GM23338 (cell line): ENCODE measurements around the gene FHDC1. TPM values are rescaled to one million over a fixed set of nuclear protein-coding genes. Genes with fewer than 3 reads are reported as not detected.

Source experiments
- ATAC-seq: fragments of 200-7000 bp; cut with Tn5 transposase; 3 replicates; pipeline ENCODE4 v1.9.1; 2020
- DNase-seq: peaks from one replicate; pipeline ENCODE4 v3.0.0-alpha.2; 2015; ENCODE audit warnings: low spot score
- H2AFZ ChIP-seq: fragments of 200-600 bp; sonication (generic); 2 replicates; pipeline ENCODE4 v1.8.0; 2016; ENCODE audit warnings: antibody characterized with exemption, mild to moderate bottlenecking, moderate library complexity
- H3F3A ChIP-seq: fragments of 200-600 bp; sonication (generic); replicated peaks from 2 replicates; pipeline ENCODE4 v1.8.0; 2017; ENCODE audit warnings: antibody characterized with exemption, mixed run types, low read depth
- H3K27ac ChIP-seq: fragments of 200-600 bp; sonication (generic); 2 replicates; pipeline ENCODE4 v1.6.1; 2016; ENCODE audit warnings: low read depth
- H3K27me3 ChIP-seq: fragments of 200-600 bp; sonication (generic); 2 replicates; pipeline ENCODE4 v1.8.0; 2016; ENCODE audit warnings: mild to moderate bottlenecking, mixed run types, moderate library complexity; ENCODE audit not compliant: insufficient read depth
- H3K36me3 ChIP-seq: fragments of 200-600 bp; sonication (generic); 2 replicates; pipeline ENCODE4 v1.8.0; 2016; ENCODE audit warnings: mild to moderate bottlenecking; ENCODE audit not compliant: insufficient read depth
- H3K4me1 ChIP-seq: fragments of 200-600 bp; sonication (generic); 2 replicates; pipeline ENCODE4 v1.8.0; 2016; ENCODE audit warnings: mild to moderate bottlenecking, moderate library complexity; ENCODE audit not compliant: insufficient read depth
- H3K4me2 ChIP-seq: fragments of 200-600 bp; sonication (generic); 2 replicates; pipeline ENCODE4 v1.7.1; 2017; ENCODE audit warnings: mixed run types
- H3K4me3 ChIP-seq: fragments of 200-600 bp; sonication (generic); 2 replicates; pipeline ENCODE4 v1.6.1; 2016; ENCODE audit warnings: mixed run types
- H3K79me2 ChIP-seq: fragments of 200-600 bp; sonication (generic); replicated peaks from 2 replicates; pipeline ENCODE4 v1.8.0; 2017; ENCODE audit warnings: mild to moderate bottlenecking; ENCODE audit not compliant: insufficient read depth
- H3K9me2 ChIP-seq: fragments of 200-600 bp; sonication (generic); 2 replicates; pipeline ENCODE4 v1.8.0; 2017; ENCODE audit not compliant: insufficient read depth
- H4K20me1 ChIP-seq: fragments of 200-600 bp; sonication (generic); replicated peaks from 2 replicates; pipeline ENCODE4 v1.8.0; 2017; ENCODE audit warnings: mild to moderate bottlenecking; ENCODE audit not compliant: insufficient read depth
- H3K27ac Mint-ChIP-seq: 2 replicates; pipeline ENCODE4 v1.8.0; 2020; ENCODE audit warnings: inconsistent platforms, mild to moderate bottlenecking, moderate library complexity, mixed read lengths
- H3K27me3 Mint-ChIP-seq: 3 replicates; pipeline ENCODE4 v1.8.0; 2022; ENCODE audit warnings: low read depth, mild to moderate bottlenecking, moderate library complexity, mixed read lengths, inconsistent platforms; ENCODE audit not compliant: insufficient read depth, poor library complexity
- H3K36me3 Mint-ChIP-seq: 3 replicates; pipeline ENCODE4 v1.8.0; 2021; ENCODE audit warnings: low read depth, mild to moderate bottlenecking, inconsistent platforms, moderate library complexity, mixed read lengths
- H3K4me1 Mint-ChIP-seq: 3 replicates; pipeline ENCODE4 v1.8.0; 2020; ENCODE audit warnings: mild to moderate bottlenecking, inconsistent platforms, mixed read lengths
- H3K4me3 Mint-ChIP-seq: 3 replicates; pipeline ENCODE4 v1.8.0; 2021; ENCODE audit warnings: moderate library complexity, mild to moderate bottlenecking, inconsistent platforms, mixed read lengths
- H3K9me3 Mint-ChIP-seq: 3 replicates; pipeline ENCODE4 v1.8.0; 2020; ENCODE audit warnings: moderate library complexity, mild to moderate bottlenecking, inconsistent platforms, mixed read lengths
- CREB1 ChIP-seq: fragments of 250-450 bp; sonication (Bioruptor Pico); IDR thresholded peaks from 2 replicates; pipeline ENCODE4 v1.5.0; 2020; ENCODE audit warnings: low read depth, mild to moderate bottlenecking, moderate library complexity
- CTCF ChIP-seq, 2 experiments: fragments of 200-600 bp in 1 of 2; sonication (generic) in 1 of 2; conservative IDR thresholded peaks; 2 replicates each; pipeline versions ENCODE4 v1.5.1 to v1.6.1; 2016 to 2017; ENCODE audit warnings: antibody characterized with exemption in 2 of 2, low read depth in 2 of 2, mild to moderate bottlenecking in 2 of 2, moderate library complexity in 1 of 2
- EZH2 ChIP-seq: fragments of 200-600 bp; sonication (generic); IDR thresholded peaks from one replicate; pipeline ENCODE4 v1.8.0; 2017; ENCODE audit warnings: antibody characterized with exemption, mild to moderate bottlenecking, low read depth; ENCODE audit not compliant: unreplicated experiment
- EZH2phosphoT487 ChIP-seq: fragments of 200-600 bp; sonication (generic); IDR thresholded peaks from one replicate; pipeline ENCODE4 v1.8.1; 2018; ENCODE audit warnings: antibody characterized with exemption; ENCODE audit not compliant: unreplicated experiment
- POLR2AphosphoS5 ChIP-seq: IDR thresholded peaks from 2 replicates; pipeline ENCODE4 v1.6.1; 2016; ENCODE audit warnings: antibody characterized with exemption, low read depth
- REST ChIP-seq: IDR thresholded peaks from one replicate; pipeline ENCODE4 v1.6.1; 2018; ENCODE audit warnings: antibody characterized with exemption; ENCODE audit not compliant: unreplicated experiment
- STAT1 ChIP-seq: IDR thresholded peaks from one replicate; pipeline ENCODE4 v1.6.1; 2016; ENCODE audit warnings: antibody characterized with exemption; ENCODE audit not compliant: unreplicated experiment
- ZNF114 ChIP-seq: fragments of 250-450 bp; sonication (Bioruptor Pico); IDR thresholded peaks from 2 replicates; pipeline ENCODE4 v1.5.0; 2020; ENCODE audit warnings: mild to moderate bottlenecking, moderate library complexity
- ZNF331 ChIP-seq: fragments of 250-450 bp; sonication (Bioruptor Pico); IDR thresholded peaks from 2 replicates; pipeline ENCODE4 v1.5.0; 2020; ENCODE audit warnings: low read depth, mild to moderate bottlenecking, moderate library complexity
- polyA plus RNA-seq: library from polyadenylated mRNA; unstranded; fragments of >200 nt; fragmentation: Nextera tagmentation; extraction: Ambion mirVana; gene quantifications from 2 replicates; pipeline ENCODE4 v1.2.1, GENCODE V29; 2016
- total RNA-seq: library from RNA; depleted of rRNA; stranded (reverse); fragments of >200 nt; shearing (Covaris generic); gene quantifications from 2 replicates; pipeline ENCODE4 v1.2.3, GENCODE V29; 2014

Gene FHDC1
- total and polyA plus RNA-seq, 2 experiments from 2014 or later = 9.5 to 22.8 TPM

- TF ChIP-seq ZNF114 (CRISPR knock-in tag) (no peak), CREB1 (no peak)
Measured at GRCh38 chr4:152976212-152976761, 40.2 kb downstream of the FHDC1 start (continued).

- H3K4me1 ChIP-seq = peaks cover 10% of the 10 kb centered on the region
- 0 out of 2 replicates have a peak overlapping the region, but pooled peaks have one; percentile 26 for H3K27ac ChIP-seq
- ATAC-seq (no peak), DNase-seq (no peak)
- Mint-ChIP-seq H3K27ac (0 out of 2 replicates have a peak overlapping the region, but pooled peaks have one; percentile 2), H3K27me3 (peaks cover 8% of the 10 kb centered on the region), H3K36me3 (peaks cover 20% of the 10 kb centered on the region), H3K4me1 (peaks cover 28% of the 10 kb centered on the region), H3K4me3 (no peak overlapping the region), H3K9me3 (no peaks in the 10 kb centered on the region)
- H3K4me2 ChIP-seq = no peak overlapping the region
- TF ChIP-seq POLR2AphosphoS5 = peak; percentile 23; the same call in 1 of the 2 replicates
- no peak for TF ChIP-seq REST
- no peaks in the 10 kb centered on the region for H3K36me3 ChIP-seq
- no peaks in the 10 kb centered on the region for H3F3A ChIP-seq
- H2AFZ ChIP-seq = no peak overlapping the region
- H3K27me3 ChIP-seq = no peaks in the 10 kb centered on the region
- no peaks in the 10 kb centered on the region for H3K79me2 ChIP-seq
- H3K9me2 ChIP-seq = peaks cover 10% of the 10 kb centered on the region
- H3K4me3 ChIP-seq = no peak overlapping the region
- H4K20me1 ChIP-seq = no peaks in the 10 kb centered on the region
Measured at GRCh38 chr4:152979731-152980330, 43.7 kb downstream of the FHDC1 start.

GRCh38 chr4:152981278-152981677 lies 45.2 kb downstream of the FHDC1 start:
- no peaks in the 10 kb centered on the region for H3K79me2 ChIP-seq
- H3K4me3 ChIP-seq = no peak overlapping the region
- Mint-ChIP-seq H3K9me3 (no peaks in the 10 kb centered on the region), H3K27ac (peak overlapping the region; percentile 62), H3K4me1 (peaks cover 28% of the 10 kb centered on the region), H3K4me3 (no peak overlapping the region), H3K27me3 (peaks cover 11% of the 10 kb centered on the region), H3K36me3 (peaks cover 15% of the 10 kb centered on the region)
- no peak overlapping the region for H2AFZ ChIP-seq
- peaks cover 10% of the 10 kb centered on the region for H3K4me1 ChIP-seq
- DNase-seq = no peak
- H3K4me2 ChIP-seq = peak overlapping the region; percentile 29; the same call in 1 of the 2 replicates
- H3K27me3 ChIP-seq = no peaks in the 10 kb centered on the region
- ATAC-seq = peak; percentile 33
- H3F3A ChIP-seq = no peaks in the 10 kb centered on the region
- H3K27ac ChIP-seq = 0 out of 2 replicates have a peak overlapping the region, but pooled peaks have one; percentile 55
- peaks cover 10% of the 10 kb centered on the region for H3K9me2 ChIP-seq
- H3K36me3 ChIP-seq = no peaks in the 10 kb centered on the region
- no peaks in the 10 kb centered on the region for H4K20me1 ChIP-seq
- TF ChIP-seq EZH2phosphoT487 = no peak
- no peak for TF ChIP-seq REST
- TF ChIP-seq STAT1 = no peak
- TF ChIP-seq CREB1 = no peak
- TF ChIP-seq EZH2 = no peak
- TF ChIP-seq CTCF (conservative IDR thresholded peaks at IDR 0.05; ENCODE audit: low read depth in 2 of 2) = no peak
- no peak for TF ChIP-seq ZNF114 (CRISPR knock-in tag)
- no peak for TF ChIP-seq ZNF331
